Choroid plexus epithelial cell (primary cell): ENCODE data around the gene HDLBP.

ENCODE experiments used
- DNase-seq: peaks from one replicate; pipeline ENCODE4 v3.0.0-alpha.2; 2010; ENCODE audit warnings: low read depth
- H3K4me3 ChIP-seq: 2 replicates; pipeline ENCODE4 v1.5.1; 2011; ENCODE audit warnings: low read depth, mild to moderate bottlenecking, control low read depth, low read length, moderate library complexity
- TF ChIP-seq, protein P1 (sequence below): conservative IDR thresholded peaks from 2 replicates; pipeline ENCODE4 v1.5.1; 2011; ENCODE audit warnings: low read depth, mild to moderate bottlenecking, control low read depth, inconsistent platforms, low read length, moderate library complexity

HDLBP gene

DNA sequence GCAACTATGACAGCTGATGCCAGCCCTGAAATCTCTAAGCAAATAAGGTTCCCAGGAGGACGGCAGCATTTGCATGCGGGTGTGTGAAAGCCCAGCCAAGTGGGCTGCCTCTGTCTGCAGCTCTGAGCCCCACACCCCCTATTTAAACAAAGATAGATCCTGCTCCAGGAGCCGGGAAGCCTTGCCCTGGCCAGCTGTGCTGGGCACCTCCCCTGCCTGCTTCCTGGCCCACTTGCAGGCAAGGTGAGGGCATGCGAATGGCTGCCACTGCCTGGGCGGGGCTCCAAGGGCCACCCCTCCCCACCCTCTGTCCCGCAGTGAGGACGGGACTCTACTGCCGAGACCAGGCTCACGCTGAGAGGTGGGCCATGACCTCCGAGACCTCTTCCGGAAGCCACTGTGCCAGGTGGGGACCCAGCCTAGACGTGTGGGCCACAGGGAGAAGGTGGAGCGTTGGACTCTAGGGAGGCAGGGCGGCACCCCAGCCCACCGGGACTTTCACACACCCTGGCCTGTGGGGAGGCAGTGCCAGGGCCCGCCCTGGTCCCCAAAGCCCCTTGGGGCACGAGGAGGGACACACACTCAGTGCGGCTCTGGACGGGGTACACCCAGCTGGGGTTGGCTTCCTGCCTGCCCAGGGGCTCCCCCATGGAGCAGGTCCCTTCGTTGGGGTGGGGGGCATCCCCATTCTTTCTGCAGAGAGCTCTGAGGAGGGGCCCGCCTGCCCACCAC lies 126.9 kb downstream of the HDLBP start, which contains the start of gene ANO7:
ANO7 (plus strand) TSS at position 317 of the 732 bp plus-strand sequence. CDS start 1,387 bp downstream, outside the sequence.
- DNase-seq = no peak
- TF ChIP-seq, protein P1, sequence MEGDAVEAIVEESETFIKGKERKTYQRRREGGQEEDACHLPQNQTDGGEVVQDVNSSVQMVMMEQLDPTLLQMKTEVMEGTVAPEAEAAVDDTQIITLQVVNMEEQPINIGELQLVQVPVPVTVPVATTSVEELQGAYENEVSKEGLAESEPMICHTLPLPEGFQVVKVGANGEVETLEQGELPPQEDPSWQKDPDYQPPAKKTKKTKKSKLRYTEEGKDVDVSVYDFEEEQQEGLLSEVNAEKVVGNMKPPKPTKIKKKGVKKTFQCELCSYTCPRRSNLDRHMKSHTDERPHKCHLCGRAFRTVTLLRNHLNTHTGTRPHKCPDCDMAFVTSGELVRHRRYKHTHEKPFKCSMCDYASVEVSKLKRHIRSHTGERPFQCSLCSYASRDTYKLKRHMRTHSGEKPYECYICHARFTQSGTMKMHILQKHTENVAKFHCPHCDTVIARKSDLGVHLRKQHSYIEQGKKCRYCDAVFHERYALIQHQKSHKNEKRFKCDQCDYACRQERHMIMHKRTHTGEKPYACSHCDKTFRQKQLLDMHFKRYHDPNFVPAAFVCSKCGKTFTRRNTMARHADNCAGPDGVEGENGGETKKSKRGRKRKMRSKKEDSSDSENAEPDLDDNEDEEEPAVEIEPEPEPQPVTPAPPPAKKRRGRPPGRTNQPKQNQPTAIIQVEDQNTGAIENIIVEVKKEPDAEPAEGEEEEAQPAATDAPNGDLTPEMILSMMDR = no peak
- no peak within 1 kb of the TSS for H3K4me3 ChIP-seq

DNA sequence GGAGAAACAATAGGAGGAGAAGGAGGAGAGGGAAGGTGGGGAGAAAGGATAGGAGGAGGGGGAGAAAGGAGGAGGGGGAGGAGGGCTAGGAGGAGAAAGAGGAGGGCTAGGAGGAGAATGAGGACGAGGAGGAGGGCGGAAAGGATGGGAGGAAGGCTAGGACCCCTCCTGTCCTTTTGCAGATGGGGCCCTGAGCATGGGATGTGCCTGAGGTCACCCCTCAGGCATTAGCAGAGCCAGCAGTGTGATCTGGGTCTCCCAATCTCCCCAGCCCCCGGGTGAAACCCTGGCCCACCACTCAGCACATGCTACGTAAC lies 127.6 kb downstream of the HDLBP start:
- no peak for DNase-seq
- TF ChIP-seq, protein P1 = no peak
- H3K4me3 ChIP-seq = no peak overlapping the region

DNA sequence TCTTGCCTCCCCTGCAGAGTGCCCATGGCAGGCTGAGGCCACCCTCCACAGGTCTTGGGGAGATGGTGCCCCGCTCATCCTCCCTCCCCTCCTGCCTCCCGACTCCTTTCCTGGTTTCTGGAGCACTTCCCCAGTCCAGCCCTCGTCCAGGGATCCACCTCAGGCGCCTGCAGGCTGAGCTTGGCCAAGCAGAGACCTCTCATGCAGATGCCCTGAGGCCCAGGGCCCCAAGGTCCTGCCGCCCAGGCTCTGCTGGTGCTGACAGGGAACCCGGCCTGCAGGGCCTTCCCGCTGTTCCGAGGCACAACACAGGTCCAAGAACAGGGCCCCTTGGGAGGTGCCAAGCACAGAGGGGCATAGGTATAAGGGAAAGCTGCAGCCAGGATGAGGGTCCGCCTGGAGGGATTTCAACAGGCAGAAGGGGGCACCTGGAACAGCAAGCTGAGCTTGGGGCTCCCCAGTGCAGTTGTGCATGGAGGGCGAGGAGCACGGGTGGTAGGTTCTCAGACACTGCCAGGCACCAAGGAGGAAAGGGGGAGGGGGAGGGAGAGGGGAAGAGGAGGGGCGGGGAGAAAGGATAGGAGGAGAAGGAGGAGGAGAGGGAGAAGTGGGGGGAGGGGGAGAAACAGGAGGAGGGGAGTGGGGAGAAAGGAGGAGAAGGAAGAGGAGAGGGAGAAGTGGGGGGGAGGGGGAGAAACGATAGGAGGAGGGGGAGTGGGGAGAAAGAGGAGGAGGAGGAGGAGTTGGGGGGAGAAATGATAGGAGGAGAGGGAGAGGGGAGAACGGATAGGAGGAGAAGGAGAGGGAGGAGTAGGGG lies 128.2 kb downstream of the HDLBP start:
- DNase-seq = no peak
- no peak overlapping the region for H3K4me3 ChIP-seq
- TF ChIP-seq, protein P1 = no peak

DNA sequence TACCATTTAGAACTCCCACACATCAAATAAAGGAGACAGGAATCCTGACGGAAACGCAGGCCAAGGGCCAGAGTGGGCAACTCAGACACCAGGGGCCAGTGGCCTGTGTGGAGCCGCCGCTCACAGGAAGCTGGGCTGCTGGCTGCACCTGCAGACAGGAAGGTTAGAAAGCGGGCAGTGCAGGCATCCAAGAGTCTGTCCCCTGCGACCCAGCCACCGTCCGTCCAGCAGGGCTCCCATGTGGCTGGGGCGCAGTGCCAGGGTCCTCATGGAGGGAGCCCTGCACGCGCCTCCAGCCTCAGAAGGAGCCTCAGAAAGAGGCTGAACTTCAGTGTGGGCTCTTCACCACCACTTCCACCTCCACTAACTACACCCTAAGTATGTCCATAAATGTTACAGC lies 129.5 kb downstream of the HDLBP start:
- TF ChIP-seq, protein P1 = no peak
- H3K4me3 ChIP-seq = no peak overlapping the region
- no peak for DNase-seq

DNA sequence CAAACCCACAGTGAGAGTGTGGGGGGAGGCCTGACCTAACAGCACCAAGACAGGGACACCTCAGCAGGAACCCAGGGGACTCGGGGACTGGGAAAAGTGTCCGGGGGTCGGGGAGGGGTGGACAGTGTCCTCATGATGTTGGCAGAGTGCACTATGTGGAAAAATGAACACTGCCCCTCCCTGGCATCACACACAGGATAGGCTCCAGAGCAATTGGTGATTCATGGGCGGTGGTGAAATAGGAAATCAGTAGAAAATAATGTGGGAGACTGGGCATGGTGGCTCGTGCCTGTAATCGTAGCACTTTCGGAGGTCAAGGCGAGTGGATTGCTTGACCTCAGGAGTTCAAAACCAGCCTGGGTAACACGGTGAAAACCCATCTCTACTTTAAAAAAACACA lies 130.6 kb downstream of the HDLBP start:
- no peak overlapping the region for H3K4me3 ChIP-seq
- TF ChIP-seq, protein P1 = no peak
- no peak for DNase-seq

DNA sequence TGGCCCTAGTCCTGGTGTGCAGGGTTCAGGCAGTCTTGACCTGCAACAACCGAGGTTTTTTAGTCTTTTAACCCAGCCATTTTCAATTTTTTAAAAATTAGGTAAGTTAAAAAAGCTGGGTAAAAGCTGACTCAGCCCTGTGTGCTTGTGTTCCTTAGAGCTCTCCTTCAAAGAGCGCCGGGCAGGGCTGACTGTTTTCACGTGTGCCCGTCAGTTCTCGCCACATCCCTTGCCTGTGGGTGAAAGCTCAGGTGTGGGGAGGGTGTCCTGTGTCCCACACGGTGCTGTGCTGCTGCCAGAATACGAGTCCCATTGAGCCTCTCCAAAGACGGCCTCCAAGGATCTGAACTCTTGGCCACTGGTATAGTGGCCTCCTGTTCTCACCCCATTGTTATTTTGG lies 132.3 kb downstream of the HDLBP start:
- no peak for DNase-seq
- no peak overlapping the region for H3K4me3 ChIP-seq
- TF ChIP-seq, protein P1 = no peak
